HG03342 (cell line): Measurements from ENCODE around the gene OR4N5.

Source experiments
- ATAC-seq: cut with Tn5 transposase; IDR thresholded peaks from one replicate; pipeline ENCODE4 v1.9.1; 2021; ENCODE audit warnings: mild to moderate bottlenecking, moderate library complexity; ENCODE audit not compliant: unreplicated experiment

OR4N5 gene

GRCh38 chr14:20194101-20194500 lies 55.5 kb downstream of the OR4N5 start:
- no peak for ATAC-seq
